MM.1S (cell line): Measurements from ENCODE around the gene NAA15.
A peak's percentile ranks its signal among the peaks of the same experiment; 100 is the strongest.

Source experiments
- DNase-seq: peaks from one replicate; pipeline ENCODE4 v3.0.0-alpha.2; 2015
- H2AFZ ChIP-seq: fragments of 300-600 bp; sonication (generic); 2 replicates; pipeline ENCODE4 v1.6.0; 2016; ENCODE audit warnings: antibody characterized with exemption, low read length
- H3F3A ChIP-seq: fragments of 300-600 bp; sonication (generic); 2 replicates; pipeline ENCODE4 v1.6.1; 2016; ENCODE audit warnings: mild to moderate bottlenecking, antibody characterized with exemption, low read length, moderate library complexity, mixed read lengths; ENCODE audit not compliant: insufficient read depth
- H3K27ac ChIP-seq: fragments of 300-600 bp; sonication (generic); 2 replicates; pipeline ENCODE4 v1.5.1; 2016; ENCODE audit warnings: mild to moderate bottlenecking, low read length
- H3K27me3 ChIP-seq: fragments of 300-600 bp; sonication (generic); replicated peaks from 2 replicates; pipeline ENCODE4 v1.6.0; 2016; ENCODE audit warnings: low read length; ENCODE audit not compliant: insufficient read depth
- H3K36me3 ChIP-seq: fragments of 300-600 bp; sonication (generic); replicated peaks from 2 replicates; pipeline ENCODE4 v1.6.1; 2016; ENCODE audit warnings: mild to moderate bottlenecking, low read length, mixed read lengths; ENCODE audit not compliant: insufficient read depth
- H3K4me1 ChIP-seq: fragments of 300-600 bp; sonication (generic); 2 replicates; pipeline ENCODE4 v1.6.1; 2016; ENCODE audit warnings: low read length, mixed read lengths
- H3K4me2 ChIP-seq: fragments of 300-600 bp; sonication (generic); 2 replicates; pipeline ENCODE4 v1.6.0; 2016; ENCODE audit warnings: low read depth, low read length
- H3K4me3 ChIP-seq: fragments of 300-600 bp; sonication (generic); 2 replicates; pipeline ENCODE4 v1.5.1; 2016; ENCODE audit warnings: low read length, mixed read lengths
- H3K79me2 ChIP-seq: fragments of 300-600 bp; sonication (generic); 2 replicates; pipeline ENCODE4 v1.6.1; 2016; ENCODE audit warnings: mixed run types, low read length, mixed read lengths
- H3K9ac ChIP-seq: fragments of 300-600 bp; sonication (generic); 2 replicates; pipeline ENCODE4 v1.6.1; 2016; ENCODE audit warnings: low read length, mixed read lengths
- H3K9me2 ChIP-seq: fragments of 300-600 bp; sonication (generic); replicated peaks from 2 replicates; pipeline ENCODE4 v1.6.1; 2016; ENCODE audit warnings: mild to moderate bottlenecking, low read length, mixed read lengths; ENCODE audit not compliant: insufficient read depth
- H3K9me3 ChIP-seq: fragments of 300-600 bp; sonication (generic); replicated peaks from 2 replicates; pipeline ENCODE4 v1.6.1; 2016; ENCODE audit warnings: mild to moderate bottlenecking, low read length, mixed read lengths; ENCODE audit not compliant: insufficient read depth
- H4K20me1 ChIP-seq: fragments of 300-600 bp; sonication (generic); 2 replicates; pipeline ENCODE4 v1.6.1; 2016; ENCODE audit warnings: mild to moderate bottlenecking, low read length, moderate library complexity, mixed read lengths; ENCODE audit not compliant: insufficient read depth
- EZH2 ChIP-seq: fragments of 300-600 bp; sonication (generic); optimal IDR thresholded peaks from 2 replicates; pipeline ENCODE3; 2017; ENCODE audit warnings: low read depth, mild to moderate bottlenecking, antibody characterized with exemption, low read length, mixed read lengths
- EZH2phosphoT487 ChIP-seq: fragments of 300-600 bp; sonication (generic); IDR thresholded peaks from 2 replicates; pipeline ENCODE4 v1.6.1; 2018; ENCODE audit warnings: antibody characterized with exemption, low read length
- TF ChIP-seq, protein P1 (sequence below): fragments of 300-600 bp; sonication (generic); IDR thresholded peaks from 2 replicates; pipeline ENCODE4 v1.5.1; 2016; ENCODE audit warnings: antibody characterized with exemption, low read length, mixed read lengths

NAA15 gene

DNA sequence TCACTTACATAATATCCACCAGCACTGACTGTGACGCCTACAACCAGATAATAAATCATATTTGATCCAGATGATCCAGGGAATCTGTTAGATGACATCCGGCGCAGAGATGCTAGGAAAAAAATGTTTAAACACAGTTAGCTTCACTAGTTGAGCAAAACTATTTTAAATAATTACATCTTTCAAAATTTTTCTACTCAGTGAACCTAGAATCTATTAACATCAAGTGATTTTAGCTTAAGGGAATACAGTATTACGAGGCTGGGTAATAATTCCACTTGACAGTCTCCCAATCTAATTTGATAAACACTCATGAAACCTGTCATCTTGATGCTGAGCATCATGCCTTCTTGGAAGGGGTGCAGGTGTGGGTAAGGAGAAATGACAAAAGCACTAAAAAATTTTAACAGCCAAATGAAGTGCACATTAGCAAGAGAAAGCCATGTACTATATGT, 26.0 kb upstream of the NAA15 start:
- Histone ChIP-seq H3K27ac (no peak overlapping the region), H3K9ac (no peak overlapping the region), H3K9me3 (no peaks in the 10 kb centered on the region), H3F3A (no peaks in the 10 kb centered on the region), H3K36me3 (no peaks in the 10 kb centered on the region), H3K4me3 (no peak overlapping the region), H2AFZ (no peak overlapping the region), H3K9me2 (no peaks in the 10 kb centered on the region), H3K4me2 (no peak overlapping the region), H4K20me1 (no peaks in the 10 kb centered on the region), H3K27me3 (no peaks in the 10 kb centered on the region), H3K4me1 (no peaks in the 10 kb centered on the region; the same call in 1 of the 2 replicates), H3K79me2 (no peaks in the 10 kb centered on the region)
- DNase-seq = no peak
- no peak for TF ChIP-seq EZH2
- TF ChIP-seq, protein P1, sequence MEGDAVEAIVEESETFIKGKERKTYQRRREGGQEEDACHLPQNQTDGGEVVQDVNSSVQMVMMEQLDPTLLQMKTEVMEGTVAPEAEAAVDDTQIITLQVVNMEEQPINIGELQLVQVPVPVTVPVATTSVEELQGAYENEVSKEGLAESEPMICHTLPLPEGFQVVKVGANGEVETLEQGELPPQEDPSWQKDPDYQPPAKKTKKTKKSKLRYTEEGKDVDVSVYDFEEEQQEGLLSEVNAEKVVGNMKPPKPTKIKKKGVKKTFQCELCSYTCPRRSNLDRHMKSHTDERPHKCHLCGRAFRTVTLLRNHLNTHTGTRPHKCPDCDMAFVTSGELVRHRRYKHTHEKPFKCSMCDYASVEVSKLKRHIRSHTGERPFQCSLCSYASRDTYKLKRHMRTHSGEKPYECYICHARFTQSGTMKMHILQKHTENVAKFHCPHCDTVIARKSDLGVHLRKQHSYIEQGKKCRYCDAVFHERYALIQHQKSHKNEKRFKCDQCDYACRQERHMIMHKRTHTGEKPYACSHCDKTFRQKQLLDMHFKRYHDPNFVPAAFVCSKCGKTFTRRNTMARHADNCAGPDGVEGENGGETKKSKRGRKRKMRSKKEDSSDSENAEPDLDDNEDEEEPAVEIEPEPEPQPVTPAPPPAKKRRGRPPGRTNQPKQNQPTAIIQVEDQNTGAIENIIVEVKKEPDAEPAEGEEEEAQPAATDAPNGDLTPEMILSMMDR = no peak
- TF ChIP-seq EZH2phosphoT487 = no peak

DNA sequence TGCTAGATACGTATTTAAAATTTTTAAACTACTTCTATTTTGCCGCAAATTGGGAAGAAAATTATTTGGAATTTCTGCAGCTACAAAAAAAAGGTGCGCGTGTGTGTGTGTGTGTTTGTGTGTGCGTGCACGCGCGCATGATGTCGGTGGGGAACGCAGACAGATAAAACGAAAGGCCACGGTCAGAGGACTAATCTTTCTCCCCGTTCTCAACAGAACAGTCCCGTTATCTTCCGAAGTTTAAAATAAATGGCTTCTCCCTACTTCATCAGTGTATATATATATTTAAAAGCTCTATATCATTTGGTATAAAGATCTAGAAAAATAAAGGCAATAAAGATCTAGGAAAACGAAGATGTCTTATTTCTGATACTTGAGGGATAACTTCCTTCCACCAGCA, 22.8 kb upstream of the NAA15 start:
- Histone ChIP-seq H3K27me3 (no peaks in the 10 kb centered on the region), H4K20me1 (no peaks in the 10 kb centered on the region), H3K4me1 (peaks cover 4% of the 10 kb centered on the region), H3K4me3 (no peak overlapping the region), H3K4me2 (no peak overlapping the region), H2AFZ (no peak overlapping the region), H3K79me2 (no peaks in the 10 kb centered on the region), H3K27ac (no peak overlapping the region), H3K9me2 (no peaks in the 10 kb centered on the region), H3K36me3 (no peaks in the 10 kb centered on the region), H3K9me3 (no peaks in the 10 kb centered on the region), H3F3A (no peaks in the 10 kb centered on the region), H3K9ac (no peak overlapping the region)
- TF ChIP-seq, protein P1 = no peak
- no peak for TF ChIP-seq EZH2
- TF ChIP-seq EZH2phosphoT487 = no peak
- no peak for DNase-seq

DNA sequence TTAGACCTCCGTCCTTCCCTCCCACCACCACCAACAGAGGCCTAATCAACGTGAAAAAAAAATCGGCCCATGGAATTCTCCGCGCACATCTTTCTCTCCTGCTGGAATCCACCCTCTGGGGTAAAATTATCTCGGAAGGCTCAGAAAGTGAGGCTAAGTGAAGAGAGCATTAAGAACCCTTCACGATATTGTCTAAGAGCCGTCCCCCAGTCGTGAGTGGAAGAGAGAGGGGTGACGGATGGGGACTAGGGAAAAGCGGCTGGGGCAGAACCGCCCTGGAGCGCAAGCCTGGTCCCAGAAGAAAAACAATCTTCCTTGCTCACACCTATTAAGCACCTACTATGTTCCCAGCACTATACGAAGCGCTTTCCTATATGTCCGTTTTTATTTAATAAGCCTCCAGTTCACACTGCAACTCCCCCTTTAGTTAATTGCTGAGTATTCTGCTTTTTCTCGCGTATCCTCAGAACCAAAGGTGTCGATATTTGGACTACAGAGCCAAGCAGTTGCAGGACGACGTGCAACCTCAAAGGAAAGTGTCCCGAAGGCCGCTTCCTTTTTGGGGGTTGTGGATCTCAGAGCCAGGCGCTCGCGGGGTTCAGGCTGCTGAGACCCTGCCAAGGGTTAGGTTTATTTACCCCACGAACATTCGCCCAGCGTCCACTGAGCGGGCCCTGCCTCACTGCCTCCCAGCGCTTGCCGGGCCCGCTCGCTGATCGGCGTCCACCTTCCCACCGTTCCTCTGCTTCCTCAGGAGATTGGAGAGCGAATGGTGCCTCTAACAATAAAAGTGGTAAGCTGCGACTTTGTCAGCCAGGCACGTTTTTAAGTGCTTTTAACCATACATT, 22.2 kb upstream of the NAA15 start:
- Histone ChIP-seq H3K36me3 (no peaks in the 10 kb centered on the region), H3K9me2 (no peaks in the 10 kb centered on the region), H3K4me1 (peaks cover 7% of the 10 kb centered on the region), H3K4me3 (peak overlapping the region; percentile 56), H3F3A (no peaks in the 10 kb centered on the region), H3K9ac (peak overlapping the region; percentile 24; the same call in 1 of the 2 replicates), H3K9me3 (no peaks in the 10 kb centered on the region), H3K4me2 (peak overlapping the region; percentile 89), H2AFZ (peak overlapping the region; percentile 67), H3K27ac (no peak overlapping the region), H4K20me1 (no peaks in the 10 kb centered on the region), H3K27me3 (no peaks in the 10 kb centered on the region), H3K79me2 (no peaks in the 10 kb centered on the region)
- DNase-seq = no peak
- TF ChIP-seq EZH2 (no peak), EZH2phosphoT487 (no peak)
- TF ChIP-seq, protein P1 = no peak
